Measurements from ENCODE around the gene JAKMIP2.
"Not testable (repeated sequence)": the region's sequence is repeated elsewhere in the genome, so short reads cannot be mapped to it uniquely, and the experiment has no call there.

- TF ChIP-seq, protein P1, sequence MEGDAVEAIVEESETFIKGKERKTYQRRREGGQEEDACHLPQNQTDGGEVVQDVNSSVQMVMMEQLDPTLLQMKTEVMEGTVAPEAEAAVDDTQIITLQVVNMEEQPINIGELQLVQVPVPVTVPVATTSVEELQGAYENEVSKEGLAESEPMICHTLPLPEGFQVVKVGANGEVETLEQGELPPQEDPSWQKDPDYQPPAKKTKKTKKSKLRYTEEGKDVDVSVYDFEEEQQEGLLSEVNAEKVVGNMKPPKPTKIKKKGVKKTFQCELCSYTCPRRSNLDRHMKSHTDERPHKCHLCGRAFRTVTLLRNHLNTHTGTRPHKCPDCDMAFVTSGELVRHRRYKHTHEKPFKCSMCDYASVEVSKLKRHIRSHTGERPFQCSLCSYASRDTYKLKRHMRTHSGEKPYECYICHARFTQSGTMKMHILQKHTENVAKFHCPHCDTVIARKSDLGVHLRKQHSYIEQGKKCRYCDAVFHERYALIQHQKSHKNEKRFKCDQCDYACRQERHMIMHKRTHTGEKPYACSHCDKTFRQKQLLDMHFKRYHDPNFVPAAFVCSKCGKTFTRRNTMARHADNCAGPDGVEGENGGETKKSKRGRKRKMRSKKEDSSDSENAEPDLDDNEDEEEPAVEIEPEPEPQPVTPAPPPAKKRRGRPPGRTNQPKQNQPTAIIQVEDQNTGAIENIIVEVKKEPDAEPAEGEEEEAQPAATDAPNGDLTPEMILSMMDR (IDR thresholded peaks at IDR 0.05; ENCODE audit: low read depth, low read length, poor library complexity, severe bottlenecking) = not testable (repeated sequence)
- TF ChIP-seq EZH2phosphoT487 (IDR thresholded peaks at IDR 0.05; ENCODE audit: borderline replicate concordance, low read length) = not testable (repeated sequence)
Measured at GRCh38 chr5:147827017-147827416, 44.5 kb upstream of the JAKMIP2 start.

Measured in DOHH2 (cell line).